GM23248 (cell line): ENCODE measurements around the gene MVP. TPM values are rescaled to one million over a fixed set of nuclear protein-coding genes. Genes with fewer than 3 reads are reported as not detected.

ENCODE experiments used
- DNase-seq: peaks from one replicate; pipeline ENCODE4 v3.0.0-alpha.2; 2015
- H2AFZ ChIP-seq: fragments of 200-600 bp; sonication (generic); 2 replicates; pipeline ENCODE4 v1.6.1; 2016; ENCODE audit warnings: antibody characterized with exemption
- H3F3A ChIP-seq: fragments of 200-600 bp; sonication (generic); 2 replicates; pipeline ENCODE4 v1.6.1; 2016; ENCODE audit warnings: mild to moderate bottlenecking, antibody characterized with exemption, mixed run types; ENCODE audit not compliant: insufficient read depth
- H3K27ac ChIP-seq: fragments of 200-600 bp; sonication (generic); 2 replicates; pipeline ENCODE4 v1.5.1; 2016; ENCODE audit warnings: mild to moderate bottlenecking
- H3K27me3 ChIP-seq: fragments of 200-600 bp; sonication (generic); replicated peaks from 2 replicates; pipeline ENCODE4 v1.6.1; 2016; ENCODE audit warnings: mild to moderate bottlenecking; ENCODE audit not compliant: insufficient read depth
- H3K36me3 ChIP-seq: fragments of 200-600 bp; sonication (generic); 2 replicates; pipeline ENCODE4 v1.6.1; 2016; ENCODE audit warnings: low read depth, mild to moderate bottlenecking
- H3K4me1 ChIP-seq: fragments of 200-600 bp; sonication (generic); 2 replicates; pipeline ENCODE4 v1.6.1; 2016; ENCODE audit warnings: mild to moderate bottlenecking; ENCODE audit not compliant: insufficient read depth
- H3K4me2 ChIP-seq: fragments of 200-600 bp; sonication (generic); one replicate; pipeline ENCODE4 v1.6.1; 2016; ENCODE audit warnings: mild to moderate bottlenecking; ENCODE audit not compliant: unreplicated experiment
- H3K4me3 ChIP-seq: fragments of 200-600 bp; sonication (generic); 2 replicates; pipeline ENCODE4 v1.5.1; 2016; ENCODE audit warnings: mild to moderate bottlenecking
- H3K79me2 ChIP-seq: fragments of 200-600 bp; sonication (generic); 2 replicates; pipeline ENCODE4 v1.6.1; 2016; ENCODE audit warnings: mild to moderate bottlenecking; ENCODE audit not compliant: insufficient read depth
- H3K9ac ChIP-seq: fragments of 200-600 bp; sonication (generic); 2 replicates; pipeline ENCODE4 v1.6.1; 2016; ENCODE audit warnings: mild to moderate bottlenecking
- H3K9me2 ChIP-seq: fragments of 200-600 bp; sonication (generic); 2 replicates; pipeline ENCODE4 v1.6.1; 2016; ENCODE audit warnings: mixed run types, mild to moderate bottlenecking, moderate library complexity; ENCODE audit not compliant: insufficient read depth
- H3K9me3 ChIP-seq: fragments of 200-600 bp; sonication (generic); one replicate; pipeline ENCODE4 v1.6.1; 2017; ENCODE audit warnings: low read depth
- H4K20me1 ChIP-seq: fragments of 200-600 bp; sonication (generic); 2 replicates; pipeline ENCODE4 v1.6.0; 2016; ENCODE audit not compliant: insufficient read depth
- EZH2 ChIP-seq: fragments of 200-600 bp; sonication (generic); IDR thresholded peaks from 2 replicates; pipeline ENCODE4 v1.6.1; 2018; ENCODE audit warnings: antibody characterized with exemption, mild to moderate bottlenecking; ENCODE audit not compliant: insufficient read depth, poor library complexity, severe bottlenecking
- EZH2phosphoT487 ChIP-seq: fragments of 200-600 bp; sonication (generic); IDR thresholded peaks from 2 replicates; pipeline ENCODE4 v1.6.1; 2018; ENCODE audit warnings: antibody characterized with exemption, moderate library complexity, mild to moderate bottlenecking, low read depth; ENCODE audit not compliant: insufficient read depth
- WGBS, 2 experiments: methylation state at CpG; one replicate each; pipeline ENCODE4 v1.1.6; 2015 to 2017; ENCODE audit warnings: low lambda C conversion rate in 2 of 2, low coverage in 1 of 2; ENCODE audit errors: missing lambda C conversion rate in 2 of 2; 5-methylcytosine and 5-hydroxymethylcytosine counted together
- in situ Hi-C: fragments of 300-500 bp; cut with MboI; formaldehyde crosslinking; loops from 2 replicates; pipeline ENCODE4 v1.15.0; 2020
- polyA plus RNA-seq: library from polyadenylated mRNA; unstranded; fragments of >200 nt; fragmentation: Nextera tagmentation; extraction: Ambion mirVana; gene quantifications from 2 replicates; pipeline ENCODE4 v1.2.1, GENCODE V29; 2016
- total RNA-seq: library from RNA; depleted of rRNA; stranded (reverse); fragments of >200 nt; shearing (Covaris generic); gene quantifications from 2 replicates; pipeline ENCODE4 v1.2.3, GENCODE V29; 2014

MVP gene
- total and polyA plus RNA-seq, 2 experiments from 2014 or later, result 230 to 272 TPM

- H3K4me3 ChIP-seq, result no peak overlapping the region
- WGBS, 2 experiments, result 90 to 94% methylated on average over 8 of the region's 8 CpGs
Observed at GRCh38 chr16:29802416-29802935, 17.8 kb upstream of the MVP start.

GRCh38 chr16:29804020-29804419, 16.2 kb upstream of the MVP start:
- Histone ChIP-seq H3F3A (peaks cover 24% of the 10 kb centered on the region), H3K4me2 (peak overlapping the region; percentile 54), H3K27ac (peak overlapping the region; percentile 75), H3K27me3 (no peaks in the 10 kb centered on the region), H3K36me3 (no peaks in the 10 kb centered on the region; the same call in 1 of the 2 replicates), H3K4me1 (peaks cover 11% of the 10 kb centered on the region), H3K79me2 (peaks cover 11% of the 10 kb centered on the region), H3K9ac (peak overlapping the region; percentile 82), H3K9me2 (no peaks in the 10 kb centered on the region), H2AFZ (no peak overlapping the region), H4K20me1 (no peaks in the 10 kb centered on the region), H3K4me3 (no peak overlapping the region), H3K9me3 (no peaks in the 10 kb centered on the region)
- no peak for TF ChIP-seq EZH2phosphoT487
- no peak for TF ChIP-seq EZH2
- in situ Hi-C loops, result no loop called here
- no peak for DNase-seq
- 91 to 97% methylated on average over 8 of the region's 8 CpGs for WGBS, 2 experiments

More at GRCh38 chr16:29802416-29802935, 17.8 kb upstream of the MVP start:
- peaks cover 5% of the 10 kb centered on the region; the same call in 1 of the 2 replicates for H3K79me2 ChIP-seq
- no peaks in the 10 kb centered on the region for H3K9me2 ChIP-seq
- no peaks in the 10 kb centered on the region for H3K9me3 ChIP-seq
- DNase-seq, result no peak
- H3K4me2 ChIP-seq, result no peak overlapping the region
- H3K36me3 ChIP-seq, result no peaks in the 10 kb centered on the region; the same call in 1 of the 2 replicates
- in situ Hi-C loops, result no loop called here
- TF ChIP-seq EZH2 (no peak), EZH2phosphoT487 (no peak)
- H3K9ac ChIP-seq, result no peak overlapping the region
- 0 out of 2 replicates have a peak, but pooled peaks cover 3% of the 10 kb centered on the region for H3K4me1 ChIP-seq
- no peaks in the 10 kb centered on the region for H3K27me3 ChIP-seq
- no peak overlapping the region for H3K27ac ChIP-seq
- H3F3A ChIP-seq, result peaks cover 16% of the 10 kb centered on the region
- H4K20me1 ChIP-seq, result no peaks in the 10 kb centered on the region
- no peak overlapping the region for H2AFZ ChIP-seq

GRCh38 chr16:29804455-29805231, 15.6 kb upstream of the MVP start:
- in situ Hi-C loops, result no loop called here
- WGBS, 2 experiments, result 4 to 8% methylated on average over 15 to 26 of the region's 26 CpGs
- H3K4me1 ChIP-seq, result peaks cover 11% of the 10 kb centered on the region
- no peaks in the 10 kb centered on the region for H3K27me3 ChIP-seq
- TF ChIP-seq EZH2 (no peak), EZH2phosphoT487 (no peak)
- no peaks in the 10 kb centered on the region for H4K20me1 ChIP-seq
- H2AFZ ChIP-seq, result peak overlapping the region; percentile 34
- no peaks in the 10 kb centered on the region for H3K36me3 ChIP-seq
- H3K79me2 ChIP-seq, result peaks cover 18% of the 10 kb centered on the region
- H3K9me3 ChIP-seq, result no peaks in the 10 kb centered on the region
- peak; percentile 71 for DNase-seq
- peak overlapping the region; percentile 54 for H3K4me2 ChIP-seq
- no peaks in the 10 kb centered on the region for H3K9me2 ChIP-seq
- H3K9ac ChIP-seq, result peak overlapping the region; percentile 82
- peak overlapping the region; percentile 70 for H3K4me3 ChIP-seq
- peaks cover 24% of the 10 kb centered on the region for H3F3A ChIP-seq
- peak overlapping the region; percentile 75 for H3K27ac ChIP-seq

GRCh38 chr16:29805232-29806098, 14.8 kb upstream of the MVP start:
- no peaks in the 10 kb centered on the region for H3K27me3 ChIP-seq
- H3K4me3 ChIP-seq, result peak overlapping the region; percentile 70
- no peaks in the 10 kb centered on the region for H3K36me3 ChIP-seq
- in situ Hi-C loops, result no loop called here
- H3K9ac ChIP-seq, result peak overlapping the region; percentile 82
- H3F3A ChIP-seq, result peaks cover 30% of the 10 kb centered on the region
- no peaks in the 10 kb centered on the region for H4K20me1 ChIP-seq
- H3K4me1 ChIP-seq, result peaks cover 18% of the 10 kb centered on the region
- H3K9me2 ChIP-seq, result no peaks in the 10 kb centered on the region
- WGBS, 2 experiments, result 1% methylated on average over 22 to 90 of the region's 103 CpGs
- no peak for TF ChIP-seq EZH2
- peak; percentile 99 for DNase-seq
- H3K9me3 ChIP-seq, result no peaks in the 10 kb centered on the region
- peak overlapping the region; percentile 54 for H3K4me2 ChIP-seq
- peak overlapping the region; percentile 75 for H3K27ac ChIP-seq
- peak overlapping the region; percentile 34 for H2AFZ ChIP-seq
- H3K79me2 ChIP-seq, result peaks cover 22% of the 10 kb centered on the region
